ENCODE measurements around the gene PITPNC1. TPM values are rescaled to one million over a fixed set of nuclear protein-coding genes. Genes with fewer than 3 reads are reported as not detected.

The PITPNC1 gene
- total RNA-seq, 4 donors from 2014 or later: 1.9 to 12.4 (median 5.2) TPM

DNA sequence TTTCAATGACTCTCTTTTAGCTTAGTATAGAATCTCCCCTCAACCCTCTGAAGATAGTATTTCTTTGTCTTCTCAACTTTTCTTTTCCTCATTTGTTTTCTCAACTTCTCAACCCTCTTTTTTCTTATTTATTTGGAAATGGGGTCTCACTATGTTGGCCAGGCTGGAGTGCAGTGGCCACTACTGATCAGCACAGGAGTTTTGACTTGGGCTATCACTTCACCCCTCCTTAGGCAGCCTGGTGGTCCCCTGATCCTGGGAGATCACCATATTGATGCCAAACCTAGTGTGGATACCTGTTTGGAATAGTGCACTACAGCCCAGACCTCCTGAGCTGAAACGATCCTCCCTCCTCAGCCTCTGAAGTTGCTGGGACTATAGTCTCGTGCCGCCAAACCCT lies 79.8 kb downstream of the PITPNC1 start:
- H3K4me3 ChIP-seq: no peak overlapping the region
- no peaks in the 10 kb centered on the region for H3K4me1 ChIP-seq
- H3K9me3 ChIP-seq: peaks cover 0 to 5% (median 0%) of the 10 kb centered on the region in 4 donors
- no peak for TF ChIP-seq CTCF (IDR thresholded peaks at IDR 0.05)
- no peak for TF ChIP-seq POLR2A (IDR thresholded peaks at IDR 0.05)
- DNase-seq: peak in 1 of 3 donors; percentile 2
- no peaks in the 10 kb centered on the region for H3K27me3 ChIP-seq
- no peak overlapping the region for H3K27ac ChIP-seq
- no peaks in the 10 kb centered on the region for H3K36me3 ChIP-seq

- no peaks in the 10 kb centered on the region for H3K4me1 ChIP-seq
- no peak overlapping the region for H3K27ac ChIP-seq
- H3K36me3 ChIP-seq: no peaks in the 10 kb centered on the region
- H3K9me3 ChIP-seq: peaks cover 0 to 5% (median 0%) of the 10 kb centered on the region in 4 donors
- TF ChIP-seq POLR2A (IDR thresholded peaks at IDR 0.05) (no peak), CTCF (IDR thresholded peaks at IDR 0.05) (no peak)
- H3K27me3 ChIP-seq: no peaks in the 10 kb centered on the region
- DNase-seq: no peak
- H3K4me3 ChIP-seq: no peak overlapping the region
These were observed 81.1 kb downstream of the PITPNC1 start for GRCh38 chr17:67458203-67458602.

GRCh38 chr17:67459985-67460384 lies 82.9 kb downstream of the PITPNC1 start:
- no peak for DNase-seq
- no peaks in the 10 kb centered on the region for H3K36me3 ChIP-seq
- TF ChIP-seq CTCF (IDR thresholded peaks at IDR 0.05) (no peak), POLR2A (IDR thresholded peaks at IDR 0.05) (no peak)

DNA sequence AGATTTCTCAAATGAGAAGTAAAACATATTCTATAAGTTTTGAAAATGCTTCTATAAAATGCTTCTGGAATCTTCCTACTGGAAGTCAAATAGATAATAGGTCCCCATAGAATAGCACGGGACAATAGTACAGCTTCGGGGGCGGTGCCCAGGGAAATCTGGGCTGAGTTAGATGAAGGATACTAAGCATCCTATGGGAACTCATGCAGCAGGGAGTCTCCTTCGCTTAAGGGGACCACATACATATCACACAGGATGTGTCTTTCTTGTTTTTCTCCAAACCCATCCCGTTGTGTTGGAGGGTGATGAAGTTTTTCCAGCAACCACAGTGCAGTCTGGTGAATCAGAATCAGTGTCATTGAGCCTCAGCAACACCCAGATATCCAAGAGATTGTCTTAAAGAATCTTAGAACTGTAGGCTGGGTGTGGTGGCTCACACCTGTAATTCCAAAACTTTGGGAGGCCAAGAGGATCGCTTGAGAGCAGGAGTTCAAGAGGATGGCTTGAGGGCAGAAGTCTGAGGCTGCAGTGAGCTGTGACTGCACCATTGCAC lies 84.2 kb downstream of the PITPNC1 start:
- no peak overlapping the region for H3K27ac ChIP-seq
- no peaks in the 10 kb centered on the region for H3K27me3 ChIP-seq
- no peak for DNase-seq
- no peak overlapping the region for H3K4me3 ChIP-seq
- TF ChIP-seq CTCF (IDR thresholded peaks at IDR 0.05) (no peak), POLR2A (IDR thresholded peaks at IDR 0.05) (no peak)
- H3K36me3 ChIP-seq: no peaks in the 10 kb centered on the region
- H3K9me3 ChIP-seq: peaks cover 0 to 5% (median 0%) of the 10 kb centered on the region in 4 donors
- H3K4me1 ChIP-seq: no peaks in the 10 kb centered on the region

More at GRCh38 chr17:67459985-67460384, 82.9 kb downstream of the PITPNC1 start:
- Histone ChIP-seq H3K27ac (no peak overlapping the region), H3K27me3 (no peaks in the 10 kb centered on the region), H3K4me3 (no peak overlapping the region), H3K9me3 (peaks cover 0 to 5% (median 0%) of the 10 kb centered on the region in 4 donors), H3K4me1 (no peaks in the 10 kb centered on the region)

GRCh38 chr17:67461876-67462275 lies 84.8 kb downstream of the PITPNC1 start:
- no peak for DNase-seq
- Histone ChIP-seq H3K4me3 (no peak overlapping the region), H3K9me3 (peaks cover 0 to 5% (median 0%) of the 10 kb centered on the region in 4 donors), H3K27me3 (no peaks in the 10 kb centered on the region), H3K27ac (no peak overlapping the region), H3K36me3 (no peaks in the 10 kb centered on the region), H3K4me1 (no peaks in the 10 kb centered on the region)
- TF ChIP-seq CTCF (IDR thresholded peaks at IDR 0.05): no peak
- TF ChIP-seq POLR2A (IDR thresholded peaks at IDR 0.05): no peak

All from Peyer's patch (tissue), 4 donors.